Measurements from ENCODE around the gene TM2D1.

DNA sequence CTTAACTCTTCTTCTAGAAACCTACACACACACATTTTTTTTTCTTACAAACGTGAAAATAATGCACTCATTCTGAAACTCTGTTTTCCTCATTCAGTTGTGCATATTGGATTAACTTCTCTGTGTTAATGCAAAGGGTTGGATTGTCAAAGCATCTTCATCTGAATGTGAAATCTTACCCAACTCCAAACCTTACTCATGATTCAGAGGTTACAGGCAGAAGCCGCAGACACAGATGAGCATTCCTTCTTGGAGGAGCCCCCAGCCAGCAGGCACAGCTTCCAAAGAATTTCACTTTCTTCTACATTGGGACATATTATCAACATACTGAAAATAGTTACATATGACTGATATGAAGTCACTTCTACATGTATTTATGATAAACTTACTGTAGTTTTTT lies 33.0 kb upstream of the TM2D1 start:
- TF ChIP-seq CTCF (IDR thresholded peaks at IDR 0.05 in 8 of 11, conservative IDR thresholded peaks at IDR 0.05 in 3 of 11) (no peak), POLR2AphosphoS5 (IDR thresholded peaks at IDR 0.05) (no peak), POLR2A (IDR thresholded peaks at IDR 0.05) (no peak)
